Keratinocyte (primary cell): Measurements from ENCODE around the gene SUGCT. TPM values are rescaled to one million over a fixed set of nuclear protein-coding genes. Genes with fewer than 3 reads are reported as not detected.

Source experiments
- DNase-seq: peaks from one replicate; pipeline ENCODE4 v3.0.0-alpha.2; 2011; ENCODE audit warnings: low read depth, missing footprints, low spot score
- FAIRE-seq: peaks from 2 replicates; lab custom pipeline; 2011; peaks lifted over from hg19 to GRCh38; lab: Jason Lieb, UNC
- H2AFZ ChIP-seq: 2 replicates; pipeline ENCODE4 v1.6.0; 2012; ENCODE audit warnings: low read length, control low read depth, inconsistent platforms; ENCODE audit not compliant: control insufficient read depth
- H3K27ac ChIP-seq: 2 replicates; pipeline ENCODE4 v1.5.1; 2011; ENCODE audit warnings: low read length; ENCODE audit not compliant: control insufficient read depth, insufficient read depth
- H3K27me3 ChIP-seq: 3 replicates; pipeline ENCODE4 v1.6.0; 2011; ENCODE audit warnings: low read length; ENCODE audit not compliant: control insufficient read depth, insufficient read depth; ENCODE audit errors: extremely low read depth
- H3K36me3 ChIP-seq, 2 experiments: 2 replicates in 1 of 2; 3 replicates in 1 of 2; pipeline ENCODE4 v1.5.1; 2011; ENCODE audit warnings: low read length in 2 of 2, mild to moderate bottlenecking in 1 of 2; ENCODE audit not compliant: control insufficient read depth in 2 of 2, insufficient read depth in 2 of 2; ENCODE audit errors: extremely low read depth in 1 of 2
- H3K4me1 ChIP-seq: 3 replicates; pipeline ENCODE4 v1.5.1; 2011; ENCODE audit warnings: low read length; ENCODE audit not compliant: control insufficient read depth, insufficient read depth; ENCODE audit errors: extremely low read depth
- H3K4me2 ChIP-seq: 3 replicates; pipeline ENCODE4 v1.6.0; 2011; ENCODE audit warnings: low read depth, low read length; ENCODE audit not compliant: control insufficient read depth, insufficient read depth; ENCODE audit errors: extremely low read depth
- H3K4me3 ChIP-seq, 3 experiments: fragments of 200-600 bp in 1 of 3; sonication (generic) in 1 of 3; 2 replicates in 2 of 3; 3 replicates in 1 of 3; pipeline ENCODE4 v1.5.1; 2011 to 2016; ENCODE audit warnings: low read length in 3 of 3, mild to moderate bottlenecking in 3 of 3, control low read depth in 2 of 3, inconsistent platforms in 1 of 3, low read depth in 1 of 3, mixed read lengths in 1 of 3, mixed run types in 1 of 3, moderate library complexity in 1 of 3; ENCODE audit not compliant: control insufficient read depth in 2 of 3, insufficient read depth in 2 of 3; ENCODE audit errors: extremely low read depth in 1 of 3
- H3K79me2 ChIP-seq: 2 replicates; pipeline ENCODE4 v1.6.0; 2012; ENCODE audit warnings: low read length; ENCODE audit not compliant: control insufficient read depth, insufficient read depth
- H3K9ac ChIP-seq: 3 replicates; pipeline ENCODE4 v1.6.0; 2011; ENCODE audit warnings: low read length; ENCODE audit not compliant: control insufficient read depth, insufficient read depth; ENCODE audit errors: extremely low read depth
- H3K9me1 ChIP-seq: 3 replicates; pipeline ENCODE4 v1.6.0; 2011; ENCODE audit warnings: low read length; ENCODE audit not compliant: control insufficient read depth, insufficient read depth; ENCODE audit errors: extremely low read depth
- H3K9me3 ChIP-seq: 2 replicates; pipeline ENCODE4 v1.5.1; 2012; ENCODE audit warnings: low read depth, low read length; ENCODE audit not compliant: control insufficient read depth
- H4K20me1 ChIP-seq: 3 replicates; pipeline ENCODE4 v1.6.0; 2011; ENCODE audit warnings: low read length; ENCODE audit not compliant: control insufficient read depth, insufficient read depth; ENCODE audit errors: extremely low read depth
- CTCF ChIP-seq, 3 experiments: IDR thresholded peaks in 1 of 3; conservative IDR thresholded peaks in 1 of 3; optimal IDR thresholded peaks in 1 of 3; 2 replicates in 2 of 3; 3 replicates in 1 of 3; pipeline versions ENCODE3 to v1.5.1; 2011; ENCODE audit warnings: low read length in 3 of 3, mild to moderate bottlenecking in 3 of 3, moderate library complexity in 2 of 3, control low read depth in 1 of 3, inconsistent platforms in 1 of 3; ENCODE audit not compliant: insufficient read depth in 2 of 3; ENCODE audit errors: extremely low read depth in 1 of 3
- EZH2 ChIP-seq: IDR thresholded peaks from one replicate; pipeline ENCODE4 v1.6.1; 2012; ENCODE audit warnings: inconsistent platforms, mild to moderate bottlenecking, low read length, moderate library complexity
- dilution Hi-C: fragments of 300-500 bp; cut with MboI; formaldehyde crosslinking; loops from one replicate; pipeline ENCODE4 v1.7.0; 2020; ENCODE audit warnings: low sequenced_read_pairs; ENCODE audit not compliant: extremely low pct_ligation_motif_present
- polyA plus RNA-seq, 5 experiments: library from polyadenylated mRNA; depleted of rRNA in 3 of 5; stranded (reverse) in 3 of 5; stranded (forward) in 1 of 5; unstranded in 1 of 5; fragments of >200 nt; gene quantifications; 1 replicate in 1 of 5; 2 replicates in 3 of 5; 3 replicates in 1 of 5; pipeline versions ENCODE4 v1.2.1 to v1.2.3, GENCODE V29; 2011 to 2012; ENCODE audit warnings: missing spikeins in 2 of 5, low read depth in 1 of 5, low replicate concordance in 1 of 5
- small RNA-seq, 3 experiments: library from RNA; depleted of rRNA; stranded (forward); fragments of <200 nt; gene quantifications; one replicate each; pipeline ENCODE3, GENCODE V24; 2012; ENCODE audit warnings: low read depth in 3 of 3, low replicate concordance in 1 of 3; ENCODE audit not compliant: insufficient read length in 3 of 3

The SUGCT gene
- polyA plus RNA-seq, 1 donor (not counting 4 experiments of a cell fraction or from before 2014, with no cell fraction given), result 134 TPM

GRCh38 chr7:40907286-40907685 is 772.5 kb downstream of the SUGCT start:
- Histone ChIP-seq H3K4me3 (no peak overlapping the region), H3K9ac (no peak overlapping the region), H3K9me3 (no peaks in the 10 kb centered on the region), H3K4me2 (no peak overlapping the region), H2AFZ (no peak overlapping the region), H3K27me3 (no peaks in the 10 kb centered on the region), H3K27ac (no peak overlapping the region), H3K36me3 (no peaks in the 10 kb centered on the region), H3K4me1 (no peaks in the 10 kb centered on the region), H4K20me1 (no peaks in the 10 kb centered on the region), H3K79me2 (no peaks in the 10 kb centered on the region), H3K9me1 (no peaks in the 10 kb centered on the region)
- no peak for FAIRE-seq
- TF ChIP-seq EZH2, result no peak
- no peak for DNase-seq
- dilution Hi-C loops, result no loop called here

- H3K27ac ChIP-seq, result no peak overlapping the region
- FAIRE-seq (peak; percentile 13), DNase-seq (no peak)
- no peak overlapping the region for H3K9ac ChIP-seq
- no peaks in the 10 kb centered on the region for H3K79me2 ChIP-seq
- TF ChIP-seq EZH2 (no peak), CTCF (optimal IDR thresholded peaks at IDR 0.05 in 1 of 3, IDR thresholded peaks at IDR 0.05 in 1 of 3, conservative IDR thresholded peaks at IDR 0.05 in 1 of 3; ENCODE audit: extremely low read depth in 1 of 3, insufficient read depth in 2 of 3, low read length in 3 of 3) (no peak)
- H3K27me3 ChIP-seq, result no peaks in the 10 kb centered on the region
- no peak overlapping the region for H2AFZ ChIP-seq
- no peaks in the 10 kb centered on the region for H4K20me1 ChIP-seq
- H3K4me2 ChIP-seq, result no peak overlapping the region
- H3K36me3 ChIP-seq, result no peaks in the 10 kb centered on the region
- no peak overlapping the region for H3K4me3 ChIP-seq
- dilution Hi-C loops, result no loop called here
- no peaks in the 10 kb centered on the region for H3K9me1 ChIP-seq
- H3K9me3 ChIP-seq, result no peaks in the 10 kb centered on the region
- H3K4me1 ChIP-seq, result no peaks in the 10 kb centered on the region
Measured at GRCh38 chr7:40909346-40909980, 774.7 kb downstream of the SUGCT start.

Small RNA genes within 50 kb of the gene (small RNA-seq; reads per million reads assigned to genes)
- gene AC006023.1 (0 reads per million in 3 experiments), gene AC006023.2 (0 reads per million in 3 experiments)

Other genes with a start within 250 kb of the SUGCT start
- gene CDK13, start 184.7 kb upstream of the SUGCT start, polyA plus RNA-seq, result 22.0 to 30.7 TPM (median 25.4 TPM) in 3 replicates
- 27.1 to 43.3 TPM (median 33.2 TPM) in 3 replicates for gene MPLKIP, start 383 bp upstream of the SUGCT start, polyA plus RNA-seq